ENCODE measurements around the gene LBP.

- TF ChIP-seq CTCF (IDR thresholded peaks at IDR 0.05; ENCODE audit: extremely low read depth in 1 of 2, insufficient read depth in 1 of 2, low read depth in 1 of 2, low read length in 2 of 2): no peak
- no peak for TF ChIP-seq MAX (IDR thresholded peaks at IDR 0.05; ENCODE audit: insufficient read depth, insufficient read length)
- no peak for TF ChIP-seq POLR2A (IDR thresholded peaks at IDR 0.05; ENCODE audit: low read depth, low read length)
- no peak for TF ChIP-seq GATA2 (IDR thresholded peaks at IDR 0.05; ENCODE audit: insufficient read depth, insufficient read length, low read depth, low read length)
- TF ChIP-seq EZH2 (IDR thresholded peaks at IDR 0.05; ENCODE audit: borderline replicate concordance, low read depth, low read length, severe bottlenecking): no peak
Observed at GRCh38 chr20:38407321-38407720, 61.0 kb downstream of the LBP start.

All from endothelial cell of umbilical vein (primary cell).